GM12891 (cell line): ENCODE results near the gene PHF8.

Experiments
- POLR2A ChIP-seq: IDR thresholded peaks from 2 replicates; pipeline ENCODE4 v1.6.1; 2011; ENCODE audit warnings: low read depth, low read length, control low read depth
- POLR2AphosphoS5 ChIP-seq: IDR thresholded peaks from 2 replicates; pipeline ENCODE4 v1.6.1; 2011; ENCODE audit warnings: low read depth, low read length, control low read depth

DNA sequence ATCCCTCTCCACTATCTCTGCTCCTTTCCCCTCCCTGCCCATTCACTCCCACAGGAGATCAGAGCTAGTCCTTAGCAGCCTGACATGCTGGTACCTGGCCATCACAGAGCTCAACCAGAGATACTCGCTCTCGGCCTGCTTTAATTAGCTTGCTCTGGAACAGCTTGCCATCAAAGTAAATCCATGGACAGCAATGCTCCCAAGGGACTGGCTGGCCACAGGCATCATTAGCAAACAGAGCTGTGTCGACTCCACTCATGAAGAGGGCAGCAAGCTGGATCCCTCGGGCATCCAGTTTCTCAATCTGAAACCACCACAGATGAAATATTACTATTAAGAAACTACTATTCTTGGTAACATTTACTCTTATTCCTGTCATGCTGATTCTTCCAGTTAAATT lies 43.4 kb upstream of the PHF8 start:
- TF ChIP-seq POLR2AphosphoS5 (no peak), POLR2A (no peak)
